Body of pancreas (tissue), 4 donors: Measurements from ENCODE around the gene ARNT2. TPM values are rescaled to one million over a fixed set of nuclear protein-coding genes. Genes with fewer than 3 reads are reported as not detected.

ENCODE experiments used
- ATAC-seq: fragments of 150-250 bp; one replicate; pipeline ENCODE4 v1.9.1; 2016
- DNase-seq, 4 donors: peaks; one replicate each; pipeline ENCODE4 v3.0.0-alpha.2; 2019
- H3K27ac ChIP-seq, 4 donors: fragments of 200-600 bp; sonication (generic); 1 replicate in 3 of 4; 2 replicates in 1 of 4; pipeline versions ENCODE4 v1.5.1 to v1.6.1; 2016 to 2019; ENCODE audit warnings: mild to moderate bottlenecking in 1 of 4, mixed read lengths in 1 of 4, moderate library complexity in 1 of 4
- H3K27me3 ChIP-seq, 2 donors: fragments of 200-600 bp; sonication (generic); one replicate each; pipeline ENCODE4 v1.6.0; 2016; ENCODE audit warnings: mild to moderate bottlenecking in 1 of 2
- H3K36me3 ChIP-seq, 2 donors: fragments of 200-600 bp; sonication (generic); replicated peaks in 1 of 2; 2 replicates each; pipeline ENCODE4 v1.5.1; 2016; ENCODE audit warnings: low read depth in 2 of 2; ENCODE audit not compliant: insufficient read depth in 1 of 2
- H3K4me1 ChIP-seq: fragments of 200-600 bp; sonication (generic); one replicate; pipeline ENCODE4 v1.6.0; 2016
- H3K4me3 ChIP-seq, 2 donors: fragments of 200-600 bp; sonication (generic); 1 replicate in 1 of 2; 2 replicates in 1 of 2; pipeline ENCODE4 v1.5.1; 2016 to 2019
- H3K9me3 ChIP-seq, 3 donors: fragments of 200-600 bp; sonication (generic); 1 replicate in 2 of 3; 2 replicates in 1 of 3; pipeline ENCODE4 v1.5.1; 2016
- POLR2A ChIP-seq, 3 donors: fragments of 450-650 bp; IDR thresholded peaks; one replicate each; pipeline ENCODE4 v1.6.1; 2016; ENCODE audit warnings: antibody characterized with exemption in 3 of 3, mild to moderate bottlenecking in 2 of 3
- WGBS, 2 donors: methylation state at CpG; one replicate each; pipeline ENCODE4 v1.1.5; 2017; 5-methylcytosine and 5-hydroxymethylcytosine counted together
- intact Hi-C: fragments of 100-400 bp; cut with DNase I; formaldehyde crosslinking; loops from one replicate; pipeline ENCODE4 v1.15.1; 2023
- total RNA-seq, 2 donors: library from RNA; depleted of rRNA; stranded (reverse); fragments of >200 nt; gene quantifications; one replicate each; pipeline ENCODE4 v1.1.0, GENCODE V29; 2016
- TF ChIP-seq, protein P1 (sequence below), 7 experiments: fragments of 450-650 bp in 4 of 7; fragments of 200-600 bp in 3 of 7; sonication (generic) in 3 of 7; IDR thresholded peaks; one replicate each; pipeline ENCODE4 v1.5.1; 2016 to 2019; ENCODE audit warnings: antibody characterized with exemption in 7 of 7

The ARNT2 gene
- total RNA-seq, 2 donors from 2014 or later, result 5.3 to 5.4 TPM

DNA sequence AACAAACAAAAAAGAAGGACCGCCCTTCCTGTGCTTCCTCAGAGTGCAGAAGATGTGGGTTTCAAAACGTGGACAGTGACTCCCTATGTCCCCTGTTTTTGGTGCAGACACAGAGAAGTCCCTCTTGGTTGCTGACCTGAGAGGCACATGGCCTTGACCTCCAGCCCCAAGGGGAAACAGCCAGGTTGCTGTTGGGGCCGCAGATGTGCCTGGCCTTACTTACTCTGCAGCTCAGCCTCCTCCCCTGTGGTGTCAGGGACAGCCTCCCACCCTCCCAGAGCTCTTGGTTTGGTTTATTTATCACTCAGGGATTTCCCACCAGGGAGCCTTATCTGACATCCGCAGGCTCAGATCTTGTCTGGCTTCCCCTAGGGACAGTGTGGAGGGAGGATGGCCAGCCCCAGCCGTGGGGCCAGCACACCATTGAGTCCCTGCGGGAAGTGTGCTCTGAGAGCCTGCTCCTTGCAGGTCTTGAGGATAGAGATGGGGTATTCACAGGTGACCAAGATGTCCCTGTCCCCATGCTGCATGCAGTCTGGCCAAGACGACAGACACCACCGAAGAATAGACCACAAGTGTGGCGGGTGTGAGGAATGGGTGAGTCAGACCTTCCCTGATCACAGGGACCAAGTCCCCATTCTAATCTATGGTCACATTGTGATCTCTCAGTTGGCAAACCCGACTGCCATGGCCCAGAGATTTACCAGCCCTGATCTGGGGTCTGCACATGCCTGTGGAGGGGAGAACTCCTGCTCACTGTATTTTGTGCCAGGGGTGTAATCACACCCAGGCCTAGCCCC lies 156.6 kb downstream of the ARNT2 start:
- no peak for ATAC-seq
- 64 to 78% methylated on average over 7 to 10 of the region's 10 CpGs for whole genome bisulfite sequencing, 2 donors
- Histone ChIP-seq H3K27me3 (no peaks in the 10 kb centered on the region), H3K4me3 (no peak overlapping the region), H3K27ac (no peak overlapping the region), H3K36me3 (no peaks in the 10 kb centered on the region), H3K9me3 (no peaks in the 10 kb centered on the region), H3K4me1 (no peaks in the 10 kb centered on the region)
- TF ChIP-seq, protein P1, sequence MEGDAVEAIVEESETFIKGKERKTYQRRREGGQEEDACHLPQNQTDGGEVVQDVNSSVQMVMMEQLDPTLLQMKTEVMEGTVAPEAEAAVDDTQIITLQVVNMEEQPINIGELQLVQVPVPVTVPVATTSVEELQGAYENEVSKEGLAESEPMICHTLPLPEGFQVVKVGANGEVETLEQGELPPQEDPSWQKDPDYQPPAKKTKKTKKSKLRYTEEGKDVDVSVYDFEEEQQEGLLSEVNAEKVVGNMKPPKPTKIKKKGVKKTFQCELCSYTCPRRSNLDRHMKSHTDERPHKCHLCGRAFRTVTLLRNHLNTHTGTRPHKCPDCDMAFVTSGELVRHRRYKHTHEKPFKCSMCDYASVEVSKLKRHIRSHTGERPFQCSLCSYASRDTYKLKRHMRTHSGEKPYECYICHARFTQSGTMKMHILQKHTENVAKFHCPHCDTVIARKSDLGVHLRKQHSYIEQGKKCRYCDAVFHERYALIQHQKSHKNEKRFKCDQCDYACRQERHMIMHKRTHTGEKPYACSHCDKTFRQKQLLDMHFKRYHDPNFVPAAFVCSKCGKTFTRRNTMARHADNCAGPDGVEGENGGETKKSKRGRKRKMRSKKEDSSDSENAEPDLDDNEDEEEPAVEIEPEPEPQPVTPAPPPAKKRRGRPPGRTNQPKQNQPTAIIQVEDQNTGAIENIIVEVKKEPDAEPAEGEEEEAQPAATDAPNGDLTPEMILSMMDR (IDR thresholded peaks at IDR 0.05), result no peak
- no peak for TF ChIP-seq POLR2A (IDR thresholded peaks at IDR 0.05)
- no peak for DNase-seq
- intact Hi-C loops, result loop anchor here (5.0 kb wide), 1 partner anchor 222 kb away; no protein-coding TSS in a partner anchor

DNA sequence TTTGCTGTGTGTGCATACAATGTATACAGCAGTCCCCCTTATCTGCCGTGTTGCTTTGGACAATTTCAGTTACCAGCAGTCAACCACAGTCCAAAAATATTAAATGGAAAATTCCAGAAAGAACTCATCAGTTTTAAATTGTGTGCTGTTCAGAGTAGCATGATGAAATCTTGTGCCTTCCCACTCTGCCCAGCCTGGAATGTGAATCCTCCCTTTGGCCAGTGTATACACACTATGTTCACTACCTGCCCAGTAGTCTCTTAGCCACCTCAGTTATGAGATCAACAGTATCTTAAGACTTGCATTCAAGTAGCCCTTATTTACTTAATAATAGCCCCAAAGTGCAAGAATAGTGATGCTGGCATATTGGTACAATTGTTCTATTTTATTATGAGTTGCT lies 157.3 kb downstream of the ARNT2 start:
- Histone ChIP-seq H3K4me3 (no peak overlapping the region), H3K9me3 (no peaks in the 10 kb centered on the region), H3K4me1 (no peaks in the 10 kb centered on the region), H3K27ac (no peak overlapping the region), H3K27me3 (no peaks in the 10 kb centered on the region), H3K36me3 (no peaks in the 10 kb centered on the region)
- no peak for TF ChIP-seq POLR2A (IDR thresholded peaks at IDR 0.05)
- TF ChIP-seq, protein P1 (IDR thresholded peaks at IDR 0.05), result no peak
- intact Hi-C loops, result loop anchor here (5.0 kb wide), 1 partner anchor 221 kb away; no protein-coding TSS in a partner anchor
- DNase-seq (no peak), ATAC-seq (no peak)
- WGBS, 2 donors, result 56 to 61% methylated on average over 1 of the region's 1 CpG

DNA sequence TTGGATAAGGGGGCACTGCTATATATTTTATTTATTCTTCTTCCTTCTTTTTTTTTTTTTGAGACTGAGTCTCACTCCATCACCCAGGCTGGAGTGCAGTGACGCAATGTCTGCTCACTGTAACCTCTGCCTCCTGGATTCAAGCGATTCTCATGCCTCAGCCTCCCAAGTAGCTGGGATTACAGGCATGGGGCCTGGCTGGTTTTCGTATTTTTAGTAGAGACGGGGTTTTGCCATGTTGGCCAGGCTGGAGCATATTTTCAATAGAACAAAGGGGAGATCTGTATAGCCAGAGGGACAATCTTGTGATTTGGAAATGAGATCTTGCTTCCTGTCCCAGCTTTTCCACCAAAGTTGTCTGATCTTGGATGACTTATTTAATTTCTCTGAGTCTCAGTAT lies 157.9 kb downstream of the ARNT2 start:
- Histone ChIP-seq H3K27me3 (no peaks in the 10 kb centered on the region), H3K4me3 (no peak overlapping the region), H3K27ac (no peak overlapping the region), H3K9me3 (no peaks in the 10 kb centered on the region), H3K4me1 (no peaks in the 10 kb centered on the region), H3K36me3 (no peaks in the 10 kb centered on the region)
- ATAC-seq, result no peak
- intact Hi-C loops, result loop anchor here (5.0 kb wide), 1 partner anchor 220 kb away; no protein-coding TSS in a partner anchor
- DNase-seq, result no peak
- TF ChIP-seq POLR2A (IDR thresholded peaks at IDR 0.05), result no peak
- TF ChIP-seq, protein P1 (IDR thresholded peaks at IDR 0.05), result no peak
- WGBS, 2 donors, result 88 to 90% methylated on average over 4 of the region's 4 CpGs

DNA sequence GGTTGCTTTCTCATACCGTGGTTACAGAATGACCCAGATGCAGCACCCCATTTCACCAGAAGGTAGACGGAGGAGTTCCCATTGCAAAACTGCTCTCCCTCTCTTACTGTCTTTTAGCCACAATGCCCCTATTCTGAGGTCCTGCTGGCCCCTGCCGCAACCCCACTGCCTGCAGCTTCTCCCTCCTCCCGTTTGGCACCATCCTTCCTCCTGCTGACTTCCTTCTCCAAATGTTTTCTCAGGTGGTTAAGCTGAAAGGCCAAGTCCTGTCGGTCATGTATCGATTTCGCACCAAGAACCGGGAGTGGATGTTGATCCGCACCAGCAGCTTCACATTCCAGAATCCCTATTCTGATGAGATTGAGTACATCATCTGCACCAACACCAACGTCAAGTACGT lies 158.7 kb downstream of the ARNT2 start:
- no peaks in the 10 kb centered on the region for H3K27me3 ChIP-seq
- no peak for TF ChIP-seq POLR2A (IDR thresholded peaks at IDR 0.05)
- TF ChIP-seq, protein P1 (IDR thresholded peaks at IDR 0.05), result no peak
- H3K4me1 ChIP-seq, result no peaks in the 10 kb centered on the region
- DNase-seq, result no peak
- 77 to 85% methylated on average over 11 of the region's 11 CpGs for WGBS, 2 donors
- no peak overlapping the region for H3K4me3 ChIP-seq
- no peaks in the 10 kb centered on the region for H3K36me3 ChIP-seq
- H3K9me3 ChIP-seq, result no peaks in the 10 kb centered on the region
- no peak overlapping the region for H3K27ac ChIP-seq
- ATAC-seq, result no peak
- intact Hi-C loops, result loop anchor here (5.0 kb wide), 1 partner anchor 219 kb away; no protein-coding TSS in a partner anchor
